OCI-LY3 (cell line): ENCODE measurements around the gene RDH13.

Experiments
- EZH2phosphoT487 ChIP-seq: fragments of 200-600 bp; shearing (Covaris generic); IDR thresholded peaks from 2 replicates; pipeline ENCODE4 v1.6.1; 2018; ENCODE audit warnings: antibody characterized with exemption, mixed run types, low read depth
- TF ChIP-seq, protein P1 (sequence below): fragments of 200-600, 300-600 bp; sonication (generic); IDR thresholded peaks from 2 replicates; pipeline ENCODE4 v1.5.1; 2014; ENCODE audit warnings: antibody characterized with exemption, low read length, low read depth

DNA sequence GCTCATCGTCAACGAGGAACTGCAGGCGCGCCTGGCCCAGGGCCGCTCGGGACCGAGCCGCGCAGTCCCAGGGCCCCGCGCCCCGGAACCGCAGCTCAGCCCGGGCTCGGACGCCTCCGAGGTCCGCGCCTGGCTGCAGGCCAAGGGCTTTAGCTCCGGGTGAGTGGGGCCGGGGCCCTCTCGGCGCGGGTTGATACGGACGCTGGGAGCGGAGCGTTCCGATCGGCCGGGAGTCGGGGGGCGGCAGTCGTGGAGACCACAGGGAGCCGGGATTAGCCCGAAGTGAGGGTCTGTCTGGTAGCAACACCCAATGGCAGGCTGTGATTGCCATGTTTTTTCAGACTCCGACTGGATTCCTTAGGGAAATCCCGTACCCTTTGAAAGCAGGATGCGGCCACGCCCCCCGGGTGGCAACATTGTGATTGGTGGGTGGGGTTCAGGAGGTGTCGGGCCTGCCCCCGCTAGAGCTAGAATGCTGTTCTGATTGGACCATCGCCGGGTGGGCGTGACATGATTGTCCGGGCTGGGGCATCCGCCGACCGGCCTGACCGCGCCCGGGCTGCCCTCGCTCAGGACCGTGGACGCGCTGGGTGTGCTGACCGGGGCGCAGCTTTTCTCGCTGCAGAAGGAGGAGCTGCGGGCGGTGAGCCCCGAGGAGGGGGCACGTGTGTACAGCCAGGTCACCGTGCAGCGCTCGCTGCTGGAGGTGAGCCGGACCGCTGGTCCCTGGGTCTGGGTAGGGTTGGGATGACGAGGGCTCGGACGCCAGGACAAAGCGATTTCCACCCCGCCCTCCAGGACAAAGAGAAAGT, 24.0 kb upstream of the RDH13 start:
- TF ChIP-seq, protein P1, sequence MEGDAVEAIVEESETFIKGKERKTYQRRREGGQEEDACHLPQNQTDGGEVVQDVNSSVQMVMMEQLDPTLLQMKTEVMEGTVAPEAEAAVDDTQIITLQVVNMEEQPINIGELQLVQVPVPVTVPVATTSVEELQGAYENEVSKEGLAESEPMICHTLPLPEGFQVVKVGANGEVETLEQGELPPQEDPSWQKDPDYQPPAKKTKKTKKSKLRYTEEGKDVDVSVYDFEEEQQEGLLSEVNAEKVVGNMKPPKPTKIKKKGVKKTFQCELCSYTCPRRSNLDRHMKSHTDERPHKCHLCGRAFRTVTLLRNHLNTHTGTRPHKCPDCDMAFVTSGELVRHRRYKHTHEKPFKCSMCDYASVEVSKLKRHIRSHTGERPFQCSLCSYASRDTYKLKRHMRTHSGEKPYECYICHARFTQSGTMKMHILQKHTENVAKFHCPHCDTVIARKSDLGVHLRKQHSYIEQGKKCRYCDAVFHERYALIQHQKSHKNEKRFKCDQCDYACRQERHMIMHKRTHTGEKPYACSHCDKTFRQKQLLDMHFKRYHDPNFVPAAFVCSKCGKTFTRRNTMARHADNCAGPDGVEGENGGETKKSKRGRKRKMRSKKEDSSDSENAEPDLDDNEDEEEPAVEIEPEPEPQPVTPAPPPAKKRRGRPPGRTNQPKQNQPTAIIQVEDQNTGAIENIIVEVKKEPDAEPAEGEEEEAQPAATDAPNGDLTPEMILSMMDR, result no peak
- no peak for TF ChIP-seq EZH2phosphoT487
